ENCODE measurements around the gene DELE1.

Gene DELE1

GRCh38 chr5:141944076-141944475, 20.4 kb downstream of the DELE1 start:
- H3K4me3 ChIP-seq (ENCODE audit: low read depth, low read length) = no peak overlapping the region
- no peaks in the 10 kb centered on the region for H3K27me3 ChIP-seq (replicated peaks)
- DNase-seq = no peak
- TF ChIP-seq, protein P1, sequence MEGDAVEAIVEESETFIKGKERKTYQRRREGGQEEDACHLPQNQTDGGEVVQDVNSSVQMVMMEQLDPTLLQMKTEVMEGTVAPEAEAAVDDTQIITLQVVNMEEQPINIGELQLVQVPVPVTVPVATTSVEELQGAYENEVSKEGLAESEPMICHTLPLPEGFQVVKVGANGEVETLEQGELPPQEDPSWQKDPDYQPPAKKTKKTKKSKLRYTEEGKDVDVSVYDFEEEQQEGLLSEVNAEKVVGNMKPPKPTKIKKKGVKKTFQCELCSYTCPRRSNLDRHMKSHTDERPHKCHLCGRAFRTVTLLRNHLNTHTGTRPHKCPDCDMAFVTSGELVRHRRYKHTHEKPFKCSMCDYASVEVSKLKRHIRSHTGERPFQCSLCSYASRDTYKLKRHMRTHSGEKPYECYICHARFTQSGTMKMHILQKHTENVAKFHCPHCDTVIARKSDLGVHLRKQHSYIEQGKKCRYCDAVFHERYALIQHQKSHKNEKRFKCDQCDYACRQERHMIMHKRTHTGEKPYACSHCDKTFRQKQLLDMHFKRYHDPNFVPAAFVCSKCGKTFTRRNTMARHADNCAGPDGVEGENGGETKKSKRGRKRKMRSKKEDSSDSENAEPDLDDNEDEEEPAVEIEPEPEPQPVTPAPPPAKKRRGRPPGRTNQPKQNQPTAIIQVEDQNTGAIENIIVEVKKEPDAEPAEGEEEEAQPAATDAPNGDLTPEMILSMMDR (IDR thresholded peaks at IDR 0.05; ENCODE audit: low read depth, low read length, missing control alignments) = no peak
- peaks cover 7% of the 10 kb centered on the region for H3K36me3 ChIP-seq (replicated peaks)
- in situ Hi-C loops (cut with HindIII; ENCODE audit: low pct_ligation_motif_present, low sequenced_read_pairs) = no loop called here
- H3K27ac ChIP-seq = no peak overlapping the region

DNA sequence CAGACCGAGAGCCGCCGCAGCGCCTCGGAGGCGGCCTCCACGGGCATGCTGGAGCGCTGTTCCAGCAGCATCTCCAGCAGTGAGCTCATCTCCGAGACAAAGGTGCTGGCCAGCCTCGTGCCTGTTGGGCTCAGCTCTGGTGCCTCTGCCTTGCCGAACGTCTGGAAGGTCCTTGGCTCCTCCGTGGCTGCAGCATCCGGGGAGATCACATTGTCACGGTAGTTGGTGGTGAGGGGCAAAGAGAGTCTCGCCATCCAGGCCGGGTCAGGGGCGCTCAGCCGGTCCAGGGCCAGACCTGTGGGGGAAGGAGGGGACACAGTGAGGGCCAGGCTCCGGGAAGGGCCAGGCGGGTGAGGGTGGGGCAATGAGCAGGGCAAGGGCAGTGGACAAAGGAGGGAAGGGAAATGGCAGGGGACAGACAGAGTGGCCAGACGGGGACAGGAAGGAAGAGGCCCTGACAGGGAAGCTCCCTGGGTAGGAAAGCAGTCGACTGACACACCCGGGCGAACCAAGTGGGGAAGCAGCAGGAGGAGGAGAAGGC, 21.9 kb downstream of the DELE1 start:
- no peak for DNase-seq
- TF ChIP-seq, protein P1 (IDR thresholded peaks at IDR 0.05; ENCODE audit: low read depth, low read length, missing control alignments) = no peak
- no peak overlapping the region for H3K4me3 ChIP-seq (ENCODE audit: low read depth, low read length)
- H3K27ac ChIP-seq = no peak overlapping the region
- H3K36me3 ChIP-seq (replicated peaks) = no peaks in the 10 kb centered on the region
- in situ Hi-C loops (cut with HindIII; ENCODE audit: low pct_ligation_motif_present, low sequenced_read_pairs) = no loop called here
- no peaks in the 10 kb centered on the region for H3K27me3 ChIP-seq (replicated peaks)

DNA sequence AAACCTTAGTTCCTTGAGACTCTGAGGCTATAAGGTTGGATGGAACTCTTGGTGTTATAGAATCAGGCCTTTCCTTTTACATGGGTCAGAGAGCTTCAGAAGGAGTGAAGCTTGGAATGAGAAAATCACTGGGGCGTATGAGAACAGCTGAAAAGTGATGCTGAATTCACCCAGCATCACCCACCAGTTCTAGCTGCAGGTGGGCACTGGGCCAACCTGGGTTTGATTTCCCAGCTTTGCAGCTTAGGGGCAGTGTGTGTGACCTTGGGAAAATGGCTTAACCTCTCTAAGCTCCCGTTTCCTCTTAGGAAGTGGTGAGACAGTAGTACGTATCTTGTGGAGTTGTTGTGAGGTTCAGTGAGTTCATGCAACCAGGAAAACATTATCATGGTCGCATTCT, 23.6 kb downstream of the DELE1 start:
- in situ Hi-C loops (cut with HindIII; ENCODE audit: low pct_ligation_motif_present, low sequenced_read_pairs) = no loop called here
- TF ChIP-seq, protein P1 (IDR thresholded peaks at IDR 0.05; ENCODE audit: low read depth, low read length, missing control alignments) = no peak
- DNase-seq = no peak
- Histone ChIP-seq H3K27me3 (replicated peaks) (no peaks in the 10 kb centered on the region), H3K4me3 (ENCODE audit: low read depth, low read length) (no peak overlapping the region), H3K36me3 (replicated peaks) (no peaks in the 10 kb centered on the region), H3K27ac (no peak overlapping the region)

DNA sequence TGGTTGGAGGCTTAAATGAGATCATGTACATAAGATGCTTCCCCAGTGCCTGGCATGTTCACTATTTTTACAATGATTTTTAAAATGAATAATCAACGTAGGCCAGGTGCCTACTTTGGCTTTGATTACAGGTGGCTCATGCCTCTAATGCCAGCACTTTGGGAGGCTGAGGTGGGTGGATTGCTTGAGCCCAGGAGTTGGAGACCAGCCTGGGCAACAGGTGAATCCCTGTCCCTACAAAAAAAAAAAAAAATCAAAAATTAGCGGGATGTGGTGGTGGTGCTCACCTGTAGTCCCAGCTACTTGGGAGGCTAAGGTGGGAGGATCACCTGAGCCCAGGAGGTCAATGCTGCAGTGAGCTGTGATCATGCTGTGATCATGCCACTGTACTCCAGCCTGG, 25.1 kb downstream of the DELE1 start:
- TF ChIP-seq, protein P1 (IDR thresholded peaks at IDR 0.05; ENCODE audit: low read depth, low read length, missing control alignments) = no peak
- in situ Hi-C loops (cut with HindIII; ENCODE audit: low pct_ligation_motif_present, low sequenced_read_pairs) = no loop called here
- Histone ChIP-seq H3K27ac (no peak overlapping the region), H3K27me3 (replicated peaks) (no peaks in the 10 kb centered on the region), H3K36me3 (replicated peaks) (no peaks in the 10 kb centered on the region), H3K4me3 (ENCODE audit: low read depth, low read length) (no peak overlapping the region)
- DNase-seq = no peak

GRCh38 chr5:141949511-141949910, 25.8 kb downstream of the DELE1 start:
- Histone ChIP-seq H3K4me3 (ENCODE audit: low read depth, low read length) (no peak overlapping the region), H3K27ac (no peak overlapping the region), H3K27me3 (replicated peaks) (no peaks in the 10 kb centered on the region), H3K36me3 (replicated peaks) (no peaks in the 10 kb centered on the region)
- TF ChIP-seq, protein P1 (IDR thresholded peaks at IDR 0.05; ENCODE audit: low read depth, low read length, missing control alignments) = no peak
- in situ Hi-C loops (cut with HindIII; ENCODE audit: low pct_ligation_motif_present, low sequenced_read_pairs) = no loop called here
- no peak for DNase-seq
